HCT116 (cell line): ENCODE results near the gene UBE2M. TPM values are rescaled to one million over a fixed set of nuclear protein-coding genes. Genes with fewer than 3 reads are reported as not detected.

Experiments used
- CBX3 ChIP-seq: IDR thresholded peaks from 2 replicates; pipeline ENCODE4 v1.6.1; 2012; ENCODE audit warnings: low read depth
- CTCF ChIP-seq, 3 experiments: fragments of 200-600 bp in 1 of 3; sonication (generic) in 1 of 3; IDR thresholded peaks in 2 of 3; conservative IDR thresholded peaks in 1 of 3; 2 replicates each; pipeline ENCODE4 v1.5.1; 2012 to 2017; ENCODE audit warnings: low read depth in 2 of 3, low read length in 2 of 3, antibody characterized with exemption in 1 of 3, borderline replicate concordance in 1 of 3, control low read depth in 1 of 3, mild to moderate bottlenecking in 1 of 3, mixed read lengths in 1 of 3, mixed run types in 1 of 3, moderate library complexity in 1 of 3; ENCODE audit not compliant: insufficient read depth in 1 of 3
- ELF1 ChIP-seq: IDR thresholded peaks from 2 replicates; pipeline ENCODE4 v1.6.1; 2012; ENCODE audit warnings: low read depth, borderline replicate concordance
- JUND ChIP-seq: IDR thresholded peaks from 2 replicates; pipeline ENCODE4 v1.6.1; 2012
- SIN3A ChIP-seq: IDR thresholded peaks from 2 replicates; pipeline ENCODE4 v1.6.1; 2012; ENCODE audit warnings: low read depth
- SP1 ChIP-seq: IDR thresholded peaks from 2 replicates; pipeline ENCODE4 v1.6.1; 2012; ENCODE audit warnings: low read depth
- TCF7L2 ChIP-seq: IDR thresholded peaks from 2 replicates; pipeline ENCODE4 v1.7.0; 2011; ENCODE audit warnings: borderline replicate concordance, inconsistent platforms; ENCODE audit not compliant: insufficient read depth, insufficient read length; ENCODE audit errors: extremely low read depth
- ZBTB33 ChIP-seq: IDR thresholded peaks from 2 replicates; pipeline ENCODE4 v1.6.1; 2011; ENCODE audit warnings: mild to moderate bottlenecking, low read length, moderate library complexity; ENCODE audit not compliant: insufficient replicate concordance; ENCODE audit errors: extremely low read depth
- ZFX ChIP-seq: fragments of 450-650 bp; IDR thresholded peaks from 2 replicates; pipeline ENCODE4 v1.6.1; 2017
- ZNF274 ChIP-seq: fragments of 200-500 bp; sonication (Bioruptor generic); IDR thresholded peaks from 2 replicates; pipeline ENCODE4 v1.6.1; 2014; ENCODE audit warnings: mild to moderate bottlenecking, low read depth, low read length, inconsistent platforms
- total RNA-seq: library from RNA; stranded (reverse); gene quantifications from one replicate; pipeline ENCODE4 v1.2.1, GENCODE V29; 2021; ENCODE audit not compliant: unreplicated experiment

UBE2M gene
- total RNA-seq, 1 experiment from 2014 or later = 120 TPM

GRCh38 chr19:58559275-58560006 is 1.0 kb upstream of the UBE2M start (continued):
- TF ChIP-seq CTCF (IDR thresholded peaks at IDR 0.05 in 2 of 3, conservative IDR thresholded peaks at IDR 0.05 in 1 of 3; ENCODE audit: borderline replicate concordance in 1 of 3, insufficient read depth in 1 of 3, low read depth in 2 of 3, low read length in 2 of 3) (no peak), ZBTB33 (peak; percentile 23), TCF7L2 (no peak), JUND (no peak), SIN3A (peak; percentile 85), CBX3 (no peak; the same call in 1 of the 2 replicates), ZNF274 (no peak), ZFX (peak; percentile 37), ELF1 (no peak; the same call in 1 of the 2 replicates), SP1 (peak; percentile 78)
